Measurements from ENCODE around the gene TNFRSF13B. TPM values are rescaled to one million over a fixed set of nuclear protein-coding genes. Genes with fewer than 3 reads are reported as not detected.

Gene TNFRSF13B
- total RNA-seq, 1 experiment from 2014 or later, result not detected

- TF ChIP-seq TCF7L2 (IDR thresholded peaks at IDR 0.05; ENCODE audit: low read depth, low read length) (no peak), SIN3A (IDR thresholded peaks at IDR 0.05; ENCODE audit: borderline replicate concordance, insufficient read depth, low read depth, low read length) (no peak), REST (IDR thresholded peaks at IDR 0.05; ENCODE audit: insufficient read depth in 1 of 2, low read depth in 2 of 2, low read length in 1 of 2) (no peak), POLR2AphosphoS5 (IDR thresholded peaks at IDR 0.05; ENCODE audit: low read depth, low read length) (no peak)
- TF ChIP-seq, protein P1, sequence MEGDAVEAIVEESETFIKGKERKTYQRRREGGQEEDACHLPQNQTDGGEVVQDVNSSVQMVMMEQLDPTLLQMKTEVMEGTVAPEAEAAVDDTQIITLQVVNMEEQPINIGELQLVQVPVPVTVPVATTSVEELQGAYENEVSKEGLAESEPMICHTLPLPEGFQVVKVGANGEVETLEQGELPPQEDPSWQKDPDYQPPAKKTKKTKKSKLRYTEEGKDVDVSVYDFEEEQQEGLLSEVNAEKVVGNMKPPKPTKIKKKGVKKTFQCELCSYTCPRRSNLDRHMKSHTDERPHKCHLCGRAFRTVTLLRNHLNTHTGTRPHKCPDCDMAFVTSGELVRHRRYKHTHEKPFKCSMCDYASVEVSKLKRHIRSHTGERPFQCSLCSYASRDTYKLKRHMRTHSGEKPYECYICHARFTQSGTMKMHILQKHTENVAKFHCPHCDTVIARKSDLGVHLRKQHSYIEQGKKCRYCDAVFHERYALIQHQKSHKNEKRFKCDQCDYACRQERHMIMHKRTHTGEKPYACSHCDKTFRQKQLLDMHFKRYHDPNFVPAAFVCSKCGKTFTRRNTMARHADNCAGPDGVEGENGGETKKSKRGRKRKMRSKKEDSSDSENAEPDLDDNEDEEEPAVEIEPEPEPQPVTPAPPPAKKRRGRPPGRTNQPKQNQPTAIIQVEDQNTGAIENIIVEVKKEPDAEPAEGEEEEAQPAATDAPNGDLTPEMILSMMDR (IDR thresholded peaks at IDR 0.05), result no peak
- ChIA-PET POLR2A (no interaction called here), CTCF (no interaction called here)
- intact Hi-C loops (cut with micrococcal nuclease; ENCODE audit: unreplicated experiment), result no loop called here
- DNase-seq (ENCODE audit: low read depth, low spot score), result no peak
- Histone ChIP-seq H3K9me3 (ENCODE audit: control insufficient read depth, insufficient read depth, low read depth, low read length) (no peaks in the 10 kb centered on the region), H3K4me3 (ENCODE audit: low read depth in 2 of 2, low read length in 2 of 2) (no peak overlapping the region), H3K27me3 (ENCODE audit: control insufficient read depth, insufficient read depth, low read length) (no peaks in the 10 kb centered on the region), H3K27ac (ENCODE audit: low read length) (no peak overlapping the region), H3K4me1 (ENCODE audit: control insufficient read depth, insufficient read depth, low read length) (no peaks in the 10 kb centered on the region), H3K36me3 (ENCODE audit: control insufficient read depth, insufficient read depth, low read length) (no peaks in the 10 kb centered on the region)
- no TSS peak for BruUV-seq (replicated peaks)
- no peak for ATAC-seq
- in situ Hi-C loops (cut with HindIII; ENCODE audit: low pct_unique_long_range_greater_than_20kb, low sequenced_read_pairs), result no loop called here
Measured at GRCh38 chr17:16925461-16926060, 46.4 kb downstream of the TNFRSF13B start.

DNA sequence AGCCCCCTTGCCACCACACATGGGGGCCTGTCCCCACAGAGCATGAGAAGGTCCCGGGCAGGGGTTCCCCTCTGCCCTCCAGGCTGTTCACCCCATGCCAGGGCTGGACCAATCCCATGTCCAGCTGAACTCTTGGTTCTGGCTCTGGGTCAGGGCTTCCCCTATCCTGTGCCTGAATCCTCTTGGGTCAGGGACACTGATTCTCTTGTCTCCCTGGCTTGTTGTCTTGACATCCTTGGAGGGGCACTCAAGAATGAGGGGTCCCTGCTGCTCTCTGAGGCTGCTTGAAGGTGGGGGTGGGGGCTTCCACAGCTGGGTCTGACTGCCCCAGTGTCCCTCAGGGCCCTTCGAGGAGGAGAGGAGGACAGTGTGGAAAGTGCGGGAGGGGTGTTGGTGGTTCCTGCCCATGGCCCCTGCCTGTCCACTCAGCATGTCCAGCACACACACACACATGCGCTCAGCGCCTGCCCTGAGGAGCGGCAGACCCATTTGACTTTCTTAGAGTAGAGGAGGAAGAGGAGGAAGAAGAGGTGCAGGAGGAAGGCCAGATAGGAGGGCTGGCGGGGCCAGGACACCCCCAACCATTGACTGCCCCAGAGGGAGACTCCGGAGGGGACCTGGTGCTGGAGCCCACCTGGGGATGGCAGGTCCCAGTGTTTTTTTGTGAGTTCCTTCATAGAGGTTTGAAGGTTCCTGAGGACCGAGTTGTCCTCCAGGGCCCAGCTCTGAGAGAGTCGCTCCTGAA, 47.0 kb downstream of the TNFRSF13B start:
- BruUV-seq (replicated peaks), result no TSS peak
- in situ Hi-C loops (cut with HindIII; ENCODE audit: low pct_unique_long_range_greater_than_20kb, low sequenced_read_pairs), result no loop called here

More for the DNA sequence above, 47.0 kb downstream of the TNFRSF13B start:
- CTCF ChIA-PET, result no interaction called here
- H3K27me3 ChIP-seq (ENCODE audit: control insufficient read depth, insufficient read depth, low read length), result no peaks in the 10 kb centered on the region
- ATAC-seq (no peak), DNase-seq (ENCODE audit: low read depth, low spot score) (no peak)
- H3K36me3 ChIP-seq (ENCODE audit: control insufficient read depth, insufficient read depth, low read length), result no peaks in the 10 kb centered on the region
- POLR2A ChIA-PET, result no interaction called here
- H3K9me3 ChIP-seq (ENCODE audit: control insufficient read depth, insufficient read depth, low read depth, low read length), result no peaks in the 10 kb centered on the region
- intact Hi-C loops (cut with micrococcal nuclease; ENCODE audit: unreplicated experiment), result no loop called here
- no peaks in the 10 kb centered on the region for H3K4me1 ChIP-seq (ENCODE audit: control insufficient read depth, insufficient read depth, low read length)
- TF ChIP-seq SIN3A (IDR thresholded peaks at IDR 0.05; ENCODE audit: borderline replicate concordance, insufficient read depth, low read depth, low read length) (no peak), REST (IDR thresholded peaks at IDR 0.05; ENCODE audit: insufficient read depth in 1 of 2, low read depth in 2 of 2, low read length in 1 of 2) (no peak), TCF7L2 (IDR thresholded peaks at IDR 0.05; ENCODE audit: low read depth, low read length) (no peak), POLR2AphosphoS5 (IDR thresholded peaks at IDR 0.05; ENCODE audit: low read depth, low read length) (no peak)
- TF ChIP-seq, protein P1 (IDR thresholded peaks at IDR 0.05), result no peak
- H3K27ac ChIP-seq (ENCODE audit: low read length), result no peak overlapping the region
- no peak overlapping the region for H3K4me3 ChIP-seq (ENCODE audit: low read depth in 2 of 2, low read length in 2 of 2)
